Measurements from ENCODE around the gene CNTD1.
"Not testable (repeated sequence)": the region's sequence is repeated elsewhere in the genome, so short reads cannot be mapped to it uniquely, and the experiment has no call there.

The CNTD1 gene

DNA sequence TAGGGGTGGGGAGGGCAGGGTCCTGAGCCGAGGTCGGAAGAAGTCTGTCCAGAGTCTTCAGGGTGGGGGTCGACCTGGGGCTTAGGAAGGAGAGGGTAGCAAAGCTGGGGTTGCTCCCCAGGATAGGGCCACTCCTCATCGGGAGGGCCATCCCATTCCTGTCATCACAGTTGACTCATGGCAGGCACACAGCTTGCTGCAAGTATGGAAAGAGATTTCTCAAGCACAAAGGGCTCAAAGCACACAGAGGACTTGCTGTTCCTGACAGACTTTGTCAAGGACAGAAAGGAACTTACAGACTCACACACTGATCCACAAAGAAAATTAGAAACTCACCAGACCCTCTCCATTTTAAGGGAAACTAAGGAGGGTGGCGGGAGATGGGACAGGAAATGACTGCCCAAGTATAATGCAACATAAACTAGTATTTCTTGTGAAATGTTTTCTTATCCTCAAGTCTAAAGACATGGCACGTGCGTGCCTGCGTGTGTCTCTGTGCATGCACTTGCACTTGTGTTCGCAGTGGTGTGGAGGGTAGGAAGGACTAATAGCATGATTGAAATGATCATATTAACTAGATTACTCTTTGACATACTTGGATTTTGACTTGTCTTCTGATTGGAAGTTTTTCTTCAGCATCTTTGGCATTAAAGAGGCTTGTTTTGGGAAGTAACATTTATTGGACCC, 48.1 kb downstream of the CNTD1 start:
- DNase-seq, result no peak

DNA sequence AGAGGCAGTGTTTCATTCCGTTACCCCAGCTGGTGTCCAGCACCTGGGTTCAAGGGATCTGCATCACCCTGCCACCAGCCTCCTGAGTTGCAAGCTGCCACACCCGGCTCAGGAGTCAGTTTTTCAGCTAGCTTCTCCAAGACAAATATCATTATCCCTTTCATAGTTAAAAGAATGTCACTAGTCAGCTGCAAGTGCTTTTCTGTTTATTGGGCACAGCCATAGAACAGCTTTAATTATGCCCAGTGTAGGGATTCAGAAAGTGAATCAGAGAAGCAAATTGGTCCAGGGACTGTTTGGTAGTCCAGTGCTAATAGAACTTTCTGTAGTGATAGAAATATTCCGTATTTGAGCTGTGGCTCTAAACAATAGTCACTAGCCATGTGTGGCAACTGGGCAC, 49.4 kb downstream of the CNTD1 start:
- DNase-seq, result no peak

DNA sequence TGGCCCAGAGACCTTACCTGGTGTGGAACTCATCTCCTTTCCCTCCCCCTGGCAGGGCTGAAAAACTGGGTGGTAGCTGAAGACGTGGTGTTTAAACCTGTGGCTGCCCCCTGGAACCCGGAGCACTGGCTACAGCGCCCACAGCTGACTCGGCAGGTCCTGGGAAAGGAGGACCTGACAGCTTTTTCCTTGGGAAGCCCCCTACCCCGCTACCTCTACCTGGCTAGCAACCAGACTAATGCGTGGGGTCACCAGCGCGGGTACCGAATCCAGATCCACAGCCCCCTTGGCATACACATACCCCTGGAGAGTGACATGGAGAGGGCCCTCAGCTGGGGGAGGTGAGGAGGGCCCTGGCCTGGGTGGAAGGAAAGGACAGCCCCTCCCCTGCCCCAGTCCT, 50.4 kb downstream of the CNTD1 start:
- no peak for DNase-seq

DNA sequence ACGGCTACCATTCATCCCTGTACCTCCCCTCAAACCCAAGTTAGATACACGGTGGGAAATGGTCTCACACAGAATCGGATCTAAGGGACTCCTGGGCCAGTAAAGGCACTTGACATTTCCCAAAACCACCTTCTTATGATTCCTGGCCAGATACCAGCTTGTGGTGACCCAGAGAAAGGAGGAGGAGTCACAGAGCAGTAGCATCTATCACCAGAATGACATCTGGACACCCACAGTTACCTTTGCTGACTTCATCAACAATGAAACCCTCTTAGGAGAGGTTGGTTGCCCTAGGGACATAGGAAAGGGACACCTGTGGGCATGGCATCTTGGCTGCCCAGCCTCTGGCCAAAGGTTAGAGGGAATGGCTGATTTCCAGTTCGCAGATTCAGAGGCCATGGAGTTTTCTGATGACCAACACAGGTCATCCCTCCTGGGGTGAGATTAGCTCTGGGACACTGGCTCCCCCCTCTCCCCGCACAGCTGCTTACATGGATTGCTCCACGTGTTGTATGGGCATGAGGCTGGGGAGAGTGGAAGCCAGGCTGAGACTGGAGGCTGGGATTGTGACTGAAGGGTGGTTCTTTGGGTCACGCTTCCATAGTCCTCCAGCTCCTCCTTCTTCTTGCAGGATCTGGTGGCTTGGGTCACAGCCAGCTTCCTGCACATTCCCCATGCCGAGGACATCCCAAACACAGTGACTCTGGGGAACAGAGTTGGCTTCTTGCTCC, 51.0 kb downstream of the CNTD1 start:
- no peak for DNase-seq

DNA sequence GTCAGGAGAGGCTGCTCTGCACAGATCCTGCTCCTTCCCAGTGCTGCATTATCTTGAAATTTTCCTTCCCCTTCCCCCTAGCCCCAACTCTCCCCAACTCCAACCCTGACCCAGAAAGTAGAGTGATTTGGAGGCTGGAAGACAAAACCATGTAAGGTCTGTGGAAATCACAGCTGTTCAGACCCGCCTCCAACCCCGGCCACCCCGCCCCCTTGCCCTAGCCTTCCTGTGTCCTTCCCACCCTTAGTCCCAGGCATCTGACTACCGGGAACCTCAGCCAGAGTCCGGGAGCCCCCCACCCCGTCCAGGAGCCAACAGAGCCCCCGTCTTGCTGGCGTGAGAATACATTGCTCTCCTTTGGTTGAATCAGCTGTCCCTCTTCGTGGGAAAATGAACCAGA, 52.3 kb downstream of the CNTD1 start, which contains the start of gene AOC3:
Gene AOC3 (plus strand): TSS at position 246 of the 400 bp plus-strand sequence. CDS start 145 bp downstream, at position 391.
- no peak for DNase-seq

DNA sequence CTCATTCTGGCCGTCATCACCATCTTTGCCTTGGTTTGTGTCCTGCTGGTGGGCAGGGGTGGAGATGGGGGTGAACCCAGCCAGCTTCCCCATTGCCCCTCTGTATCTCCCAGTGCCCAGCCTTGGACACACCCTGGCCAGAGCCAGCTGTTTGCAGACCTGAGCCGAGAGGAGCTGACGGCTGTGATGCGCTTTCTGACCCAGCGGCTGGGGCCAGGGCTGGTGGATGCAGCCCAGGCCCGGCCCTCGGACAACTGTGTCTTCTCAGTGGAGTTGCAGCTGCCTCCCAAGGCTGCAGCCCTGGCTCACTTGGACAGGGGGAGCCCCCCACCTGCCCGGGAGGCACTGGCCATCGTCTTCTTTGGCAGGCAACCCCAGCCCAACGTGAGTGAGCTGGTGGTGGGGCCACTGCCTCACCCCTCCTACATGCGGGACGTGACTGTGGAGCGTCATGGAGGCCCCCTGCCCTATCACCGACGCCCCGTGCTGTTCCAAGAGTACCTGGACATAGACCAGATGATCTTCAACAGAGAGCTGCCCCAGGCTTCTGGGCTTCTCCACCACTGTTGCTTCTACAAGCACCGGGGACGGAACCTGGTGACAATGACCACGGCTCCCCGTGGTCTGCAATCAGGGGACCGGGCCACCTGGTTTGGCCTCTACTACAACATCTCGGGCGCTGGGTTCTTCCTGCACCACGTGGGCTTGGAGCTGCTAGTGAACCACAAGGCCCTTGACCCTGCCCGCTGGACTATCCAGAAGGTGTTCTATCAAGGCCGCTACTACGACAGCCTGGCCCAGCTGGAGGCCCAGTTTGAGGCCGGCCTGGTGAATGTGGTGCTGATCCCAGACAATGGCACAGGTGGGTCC, 52.9 kb downstream of the CNTD1 start:
- DNase-seq, result not testable (repeated sequence)

DNA sequence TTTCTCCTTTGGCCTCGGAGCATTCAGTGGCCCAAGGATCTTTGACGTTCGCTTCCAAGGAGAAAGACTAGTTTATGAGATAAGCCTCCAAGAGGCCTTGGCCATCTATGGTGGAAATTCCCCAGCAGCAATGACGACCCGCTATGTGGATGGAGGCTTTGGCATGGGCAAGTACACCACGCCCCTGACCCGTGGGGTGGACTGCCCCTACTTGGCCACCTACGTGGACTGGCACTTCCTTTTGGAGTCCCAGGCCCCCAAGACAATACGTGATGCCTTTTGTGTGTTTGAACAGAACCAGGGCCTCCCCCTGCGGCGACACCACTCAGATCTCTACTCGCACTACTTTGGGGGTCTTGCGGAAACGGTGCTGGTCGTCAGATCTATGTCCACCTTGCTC, 53.7 kb downstream of the CNTD1 start:
- no peak for DNase-seq

DNA sequence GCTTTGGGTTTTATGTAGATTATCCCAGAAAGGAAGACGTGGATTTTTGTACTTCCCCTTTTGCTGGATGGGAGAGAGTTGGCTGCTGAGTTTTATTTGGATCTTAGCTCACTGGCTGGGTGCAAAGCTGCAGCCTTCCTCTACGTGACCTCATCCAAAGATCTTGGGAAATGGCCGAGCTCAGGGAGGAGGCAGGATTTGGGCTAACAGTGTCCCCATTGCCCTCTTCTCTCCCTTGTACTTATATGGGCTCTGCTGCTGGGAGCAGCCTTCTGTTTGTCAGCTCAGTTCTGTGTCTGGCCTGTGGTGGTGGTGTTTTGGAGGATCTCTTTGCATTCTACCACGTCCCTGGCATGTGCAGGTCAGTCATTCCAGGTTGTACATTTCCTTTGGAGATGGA, 54.3 kb downstream of the CNTD1 start:
- DNase-seq, result no peak

DNA sequence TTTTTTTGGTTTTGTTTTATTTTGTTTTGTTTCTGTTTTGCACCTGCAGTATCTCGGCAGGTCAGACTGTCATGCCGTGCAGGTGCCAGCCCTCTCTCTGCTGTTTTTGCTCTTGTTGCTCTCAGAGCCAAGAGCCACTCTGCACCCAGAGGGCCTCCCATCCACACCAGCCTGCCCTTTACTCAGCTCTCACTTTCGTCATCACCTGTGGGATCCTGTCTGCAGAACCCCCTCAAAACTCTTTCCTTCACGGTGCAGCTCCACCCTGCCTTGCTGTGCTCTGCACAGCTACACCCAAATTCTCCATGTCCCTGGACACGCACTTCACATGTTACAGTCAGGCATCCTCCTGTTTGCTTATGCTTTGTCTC, 54.9 kb downstream of the CNTD1 start:
- no peak for DNase-seq

DNA sequence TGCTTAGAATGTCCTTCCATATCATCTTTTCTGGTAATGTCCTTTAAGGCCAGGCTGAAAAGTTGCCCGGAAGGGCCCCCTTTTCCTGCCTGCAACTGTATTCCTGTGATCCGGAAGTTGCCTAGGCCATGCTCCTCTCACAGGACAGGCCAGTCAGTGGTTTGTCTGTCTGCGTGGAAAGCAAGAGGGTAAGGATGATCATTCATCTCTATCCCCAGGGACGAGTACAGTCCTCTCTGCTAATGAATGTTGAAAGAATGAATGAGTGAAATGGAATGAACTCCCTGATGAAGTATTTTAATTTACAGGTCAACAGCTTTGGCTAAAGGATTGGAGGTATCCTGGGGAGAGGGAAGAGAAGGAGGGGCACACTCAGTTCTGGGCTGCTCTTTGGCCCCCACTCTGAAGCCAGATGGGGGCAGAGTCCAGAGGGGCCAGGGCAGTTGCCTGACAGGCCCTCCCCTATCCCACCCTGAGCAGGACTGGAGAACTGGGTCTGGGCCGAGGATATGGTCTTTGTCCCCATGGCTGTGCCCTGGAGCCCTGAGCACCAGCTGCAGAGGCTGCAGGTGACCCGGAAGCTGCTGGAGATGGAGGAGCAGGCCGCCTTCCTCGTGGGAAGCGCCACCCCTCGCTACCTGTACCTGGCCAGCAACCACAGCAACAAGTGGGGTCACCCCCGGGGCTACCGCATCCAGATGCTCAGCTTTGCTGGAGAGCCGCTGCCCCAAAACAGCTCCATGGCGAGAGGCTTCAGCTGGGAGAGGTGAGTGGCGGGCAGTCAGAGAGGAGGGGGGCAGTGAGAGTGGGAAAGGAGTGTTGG, 55.5 kb downstream of the CNTD1 start:
- DNase-seq, result no peak

DNA sequence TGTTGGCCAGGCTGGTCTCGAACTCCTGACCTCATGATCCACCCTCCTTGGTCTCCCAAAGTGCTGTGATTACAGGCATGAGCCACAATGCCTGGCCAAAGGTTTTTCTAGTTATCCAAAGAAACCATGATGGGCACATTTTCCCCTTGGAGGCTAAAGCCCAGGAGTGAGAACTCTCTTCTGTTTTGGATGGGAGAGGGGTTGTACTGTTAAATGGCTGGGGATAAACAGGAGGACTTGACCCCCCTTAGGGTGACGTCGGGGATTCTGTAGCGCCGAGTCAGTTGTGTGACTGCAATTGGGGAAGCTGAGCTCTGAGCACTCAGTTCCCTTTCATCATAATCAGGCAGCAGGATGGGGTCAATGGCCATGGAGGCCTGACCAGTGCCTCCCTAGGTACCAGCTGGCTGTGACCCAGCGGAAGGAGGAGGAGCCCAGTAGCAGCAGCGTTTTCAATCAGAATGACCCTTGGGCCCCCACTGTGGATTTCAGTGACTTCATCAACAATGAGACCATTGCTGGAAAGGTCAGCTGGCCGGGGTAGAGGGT, 56.5 kb downstream of the CNTD1 start:
- DNase-seq, result no peak

DNA sequence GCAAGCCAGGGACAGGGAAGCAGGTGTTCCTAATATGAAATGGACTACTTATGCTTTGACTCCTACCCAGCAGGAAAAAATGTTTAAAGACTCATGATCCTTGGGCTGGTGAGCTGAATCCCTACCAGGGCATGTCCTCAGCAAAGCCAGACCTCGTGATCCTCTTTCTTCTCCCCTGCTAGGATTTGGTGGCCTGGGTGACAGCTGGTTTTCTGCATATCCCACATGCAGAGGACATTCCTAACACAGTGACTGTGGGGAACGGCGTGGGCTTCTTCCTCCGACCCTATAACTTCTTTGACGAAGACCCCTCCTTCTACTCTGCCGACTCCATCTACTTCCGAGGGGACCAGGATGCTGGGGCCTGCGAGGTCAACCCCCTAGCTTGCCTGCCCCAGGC, 57.4 kb downstream of the CNTD1 start:
- DNase-seq, result not testable (repeated sequence)

DNA sequence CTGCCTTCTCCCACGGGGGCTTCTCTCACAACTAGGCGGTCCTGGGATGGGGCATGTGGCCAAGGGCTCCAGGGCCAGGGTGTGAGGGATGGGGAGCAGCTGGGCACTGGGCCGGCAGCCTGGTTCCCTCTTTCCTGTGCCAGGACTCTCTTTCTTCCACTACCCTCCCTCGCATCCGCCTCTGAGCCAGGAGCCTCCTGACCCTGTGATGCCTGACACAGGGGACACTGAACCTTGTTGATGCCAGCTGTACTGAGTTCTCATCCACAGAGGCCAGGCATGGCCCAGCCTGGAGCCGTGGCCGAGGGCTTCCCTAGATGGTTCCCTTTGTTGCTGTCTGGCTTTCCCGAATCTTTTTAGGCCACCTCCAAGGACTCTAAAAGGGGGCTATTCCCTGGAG, 57.9 kb downstream of the CNTD1 start:
- DNase-seq, result not testable (repeated sequence)

DNA sequence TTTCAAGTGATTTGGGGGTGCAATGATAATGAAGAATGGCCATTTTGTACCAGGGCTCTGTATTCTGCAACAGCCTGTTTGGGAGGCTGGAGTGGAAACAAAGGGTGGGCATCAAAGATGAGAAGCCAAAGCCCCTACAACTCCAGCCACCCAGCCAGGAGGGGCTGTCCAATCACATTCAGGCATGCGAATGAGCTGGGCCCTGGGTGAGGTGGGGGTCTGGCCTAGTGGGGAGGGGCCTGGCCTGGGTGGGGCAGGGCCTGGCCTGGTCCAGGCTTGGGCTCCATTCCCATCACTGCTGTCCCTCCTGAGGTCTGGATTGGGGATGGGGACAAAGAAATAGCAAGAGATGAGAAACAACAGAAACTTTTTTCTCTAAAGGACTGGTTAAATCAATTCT, 58.7 kb downstream of the CNTD1 start:
- DNase-seq, result no peak

Data from central memory CD4-positive, alpha-beta T cell (primary cell).